Sigmoid colon (tissue), 7 donors: ENCODE data around the gene PRR12. TPM values are rescaled to one million over a fixed set of nuclear protein-coding genes. Genes with fewer than 3 reads are reported as not detected.

ENCODE experiments used
- DNase-seq: peaks from one replicate; pipeline ENCODE4 v3.0.0-alpha.2; 2019
- H3K27ac ChIP-seq, 4 donors: fragments of 200-600 bp; sonication (generic); one replicate each; pipeline ENCODE4 v1.5.1; 2016 to 2019; ENCODE audit warnings: mild to moderate bottlenecking in 1 of 4
- H3K27me3 ChIP-seq, 3 donors: fragments of 200-600 bp; sonication (generic); one replicate each; pipeline ENCODE4 v1.5.1; 2019; ENCODE audit warnings: mild to moderate bottlenecking in 1 of 3
- H3K36me3 ChIP-seq, 4 donors: fragments of 200-600 bp; sonication (generic); one replicate each; pipeline ENCODE4 v1.5.1; 2016 to 2019
- H3K4me1 ChIP-seq, 4 donors: fragments of 200-600 bp; sonication (generic); one replicate each; pipeline ENCODE4 v1.5.1; 2017 to 2019
- H3K4me3 ChIP-seq, 4 donors: fragments of 200-600 bp; sonication (generic); one replicate each; pipeline ENCODE4 v1.5.1; 2017 to 2019; ENCODE audit warnings: mild to moderate bottlenecking in 2 of 4, moderate library complexity in 1 of 4
- H3K9me3 ChIP-seq, 4 donors: fragments of 200-600 bp in 3 of 4; sonication (generic) in 3 of 4; one replicate each; pipeline versions ENCODE4 v1.5.1 to v1.6.1; 2013 to 2019
- EP300 ChIP-seq, 4 donors: sonication (generic); formaldehyde crosslinking; IDR thresholded peaks; one replicate each; pipeline ENCODE4 v1.6.1; 2017; ENCODE audit warnings: antibody characterized with exemption in 4 of 4
- POLR2A ChIP-seq, 2 donors: fragments of 450-650 bp; IDR thresholded peaks; one replicate each; pipeline ENCODE4 v1.6.1; 2016; ENCODE audit warnings: antibody characterized with exemption in 2 of 2, mild to moderate bottlenecking in 2 of 2, moderate library complexity in 2 of 2
- POLR2AphosphoS5 ChIP-seq, 4 donors: sonication (generic); formaldehyde crosslinking; IDR thresholded peaks; one replicate each; pipeline ENCODE4 v1.6.1; 2017; ENCODE audit warnings: antibody characterized with exemption in 4 of 4
- WGBS, 2 donors: extraction: QIAGEN DNeasy Blood & Tissue Kit; methylation state at CpG; one replicate each; pipeline ENCODE4 v1.1.7; 2013; 5-methylcytosine and 5-hydroxymethylcytosine counted together
- intact Hi-C: fragments of 100-400 bp; cut with DNase I; formaldehyde crosslinking; loops from one replicate; pipeline ENCODE4 v1.15.1; 2023
- polyA plus RNA-seq, 3 donors: library from polyadenylated mRNA; stranded (reverse); fragments of 200-250 nt; gene quantifications; one replicate each; pipeline ENCODE4 v1.2.3, GENCODE V29; 2013
- total RNA-seq, 4 donors: library from RNA; depleted of rRNA; stranded (reverse); fragments of >200 nt; gene quantifications; one replicate each; pipeline ENCODE4 v1.1.0, GENCODE V29; 2016
- TF ChIP-seq, protein P1 (sequence below), 4 experiments: fragments of 450-650 bp in 3 of 4; fragments of 200-600 bp in 1 of 4; IDR thresholded peaks; one replicate each; pipeline ENCODE4 v1.5.1; 2016 to 2019; ENCODE audit warnings: antibody characterized with exemption in 4 of 4, mild to moderate bottlenecking in 3 of 4, moderate library complexity in 2 of 4
- donor health status: healthy with polysubstance abuse.
- donor health status: Bipolar disorder and iron deficiency.
- donor health status: healthy.

Gene PRR12
- total and polyA plus RNA-seq, 7 donors: 3.0 to 20.4 (median 5.7) TPM

DNA sequence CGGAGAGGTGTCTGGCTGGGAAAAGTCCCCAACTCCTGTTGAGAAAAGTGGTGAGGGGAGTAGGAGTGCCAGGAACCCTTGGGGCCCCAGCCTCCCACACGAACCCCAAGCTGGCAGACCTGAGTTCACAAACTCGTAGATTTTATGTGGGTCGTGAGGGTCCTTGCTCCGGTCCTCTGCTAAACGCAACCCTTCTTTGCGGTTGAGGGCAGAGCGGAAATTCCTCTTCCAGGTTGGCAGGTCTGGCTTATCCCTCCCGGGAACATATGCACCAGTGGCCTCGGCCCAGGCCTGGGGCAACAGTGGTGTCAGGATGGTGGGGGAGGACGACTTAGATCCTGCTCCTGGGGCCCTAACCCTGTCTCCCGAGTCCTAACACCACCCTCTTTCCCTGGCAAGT is 72.2 kb downstream of the PRR12 start:
- H3K36me3 ChIP-seq: peaks cover 21 to 49% (median 35%) of the 10 kb centered on the region in 4 donors
- H3K27ac ChIP-seq: peak overlapping the region in 1 of 4 donors; percentile 90
- H3K9me3 ChIP-seq: no peaks in the 10 kb centered on the region
- H3K27me3 ChIP-seq: no peaks in the 10 kb centered on the region
- peaks cover 0 to 33% (median 22%) of the 10 kb centered on the region in 4 donors for H3K4me1 ChIP-seq
- no peak overlapping the region for H3K4me3 ChIP-seq
- no peak for DNase-seq
- intact Hi-C loops: no loop called here
- TF ChIP-seq EP300 (IDR thresholded peaks at IDR 0.05): no peak
- TF ChIP-seq, protein P1, sequence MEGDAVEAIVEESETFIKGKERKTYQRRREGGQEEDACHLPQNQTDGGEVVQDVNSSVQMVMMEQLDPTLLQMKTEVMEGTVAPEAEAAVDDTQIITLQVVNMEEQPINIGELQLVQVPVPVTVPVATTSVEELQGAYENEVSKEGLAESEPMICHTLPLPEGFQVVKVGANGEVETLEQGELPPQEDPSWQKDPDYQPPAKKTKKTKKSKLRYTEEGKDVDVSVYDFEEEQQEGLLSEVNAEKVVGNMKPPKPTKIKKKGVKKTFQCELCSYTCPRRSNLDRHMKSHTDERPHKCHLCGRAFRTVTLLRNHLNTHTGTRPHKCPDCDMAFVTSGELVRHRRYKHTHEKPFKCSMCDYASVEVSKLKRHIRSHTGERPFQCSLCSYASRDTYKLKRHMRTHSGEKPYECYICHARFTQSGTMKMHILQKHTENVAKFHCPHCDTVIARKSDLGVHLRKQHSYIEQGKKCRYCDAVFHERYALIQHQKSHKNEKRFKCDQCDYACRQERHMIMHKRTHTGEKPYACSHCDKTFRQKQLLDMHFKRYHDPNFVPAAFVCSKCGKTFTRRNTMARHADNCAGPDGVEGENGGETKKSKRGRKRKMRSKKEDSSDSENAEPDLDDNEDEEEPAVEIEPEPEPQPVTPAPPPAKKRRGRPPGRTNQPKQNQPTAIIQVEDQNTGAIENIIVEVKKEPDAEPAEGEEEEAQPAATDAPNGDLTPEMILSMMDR (IDR thresholded peaks at IDR 0.05): no peak
- WGBS, 2 donors: 92% methylated on average over 12 of the region's 12 CpGs

DNA sequence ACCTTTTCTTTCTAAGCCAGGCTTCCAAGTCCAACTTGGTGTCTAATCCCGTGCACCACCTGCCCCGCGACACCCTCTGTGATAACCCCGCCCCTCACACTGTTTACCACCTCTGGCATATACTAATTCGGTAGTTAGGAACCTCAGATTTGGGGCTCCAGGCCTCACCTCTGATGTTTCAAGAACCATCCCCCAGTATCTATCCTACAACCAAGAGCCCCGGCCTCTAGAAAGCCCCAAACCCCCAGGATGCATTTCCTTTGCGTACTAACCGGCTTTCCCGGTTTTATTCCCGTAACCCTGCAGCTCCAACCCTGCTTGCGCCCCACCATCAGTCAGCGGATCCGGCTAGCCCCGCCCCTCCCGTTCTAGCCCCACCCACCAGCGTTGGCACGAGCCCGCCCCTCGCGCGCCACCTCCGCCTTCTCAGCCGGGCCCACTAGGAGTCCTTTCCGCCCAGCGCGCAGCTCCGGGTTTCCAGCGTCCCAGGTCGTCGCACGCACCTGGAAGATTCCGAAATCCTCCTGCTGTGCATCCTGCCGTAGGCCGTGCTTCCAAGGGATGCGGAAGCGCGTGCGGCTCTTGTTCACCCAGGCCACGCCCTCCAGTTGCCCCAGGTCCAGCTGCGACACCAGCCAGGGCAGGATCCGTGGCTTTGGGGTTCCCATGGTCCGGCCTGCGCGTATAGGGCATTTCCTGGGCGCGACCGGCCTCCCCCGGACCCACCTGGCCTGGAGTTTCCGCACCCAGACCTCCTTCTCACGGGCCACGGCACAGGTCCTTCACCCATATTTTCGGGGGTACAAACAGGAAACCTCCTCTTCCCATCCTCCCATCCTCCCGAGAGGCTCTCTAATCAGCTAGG is 73.4 kb downstream of the PRR12 start:
- intact Hi-C loops: loop anchor here (2.0 kb wide), 1 partner anchor 22 kb away; the partner anchor contains the start of gene SCAF1
- no peaks in the 10 kb centered on the region for H3K27me3 ChIP-seq
- 0 to 1% methylated on average over 53 of the region's 53 CpGs for WGBS, 2 donors
- peak; percentile 25 to 52 for TF ChIP-seq POLR2A (IDR thresholded peaks at IDR 0.05)
- TF ChIP-seq EP300 (IDR thresholded peaks at IDR 0.05): no peak
- TF ChIP-seq POLR2AphosphoS5 (IDR thresholded peaks at IDR 0.05): peak; percentile 88 to 91 (median 90)
- TF ChIP-seq, protein P1 (IDR thresholded peaks at IDR 0.05): peak; percentile 23 to 56 (median 27)
- H3K4me1 ChIP-seq: peaks cover 0 to 33% (median 22%) of the 10 kb centered on the region in 4 donors
- DNase-seq: peak; percentile 94
- peak overlapping the region; percentile 62 to 75 (median 66) for H3K4me3 ChIP-seq
- H3K36me3 ChIP-seq: peaks cover 10 to 37% (median 23%) of the 10 kb centered on the region in 4 donors
- H3K9me3 ChIP-seq: no peaks in the 10 kb centered on the region
- peak overlapping the region; percentile 87 to 95 (median 92) for H3K27ac ChIP-seq

DNA sequence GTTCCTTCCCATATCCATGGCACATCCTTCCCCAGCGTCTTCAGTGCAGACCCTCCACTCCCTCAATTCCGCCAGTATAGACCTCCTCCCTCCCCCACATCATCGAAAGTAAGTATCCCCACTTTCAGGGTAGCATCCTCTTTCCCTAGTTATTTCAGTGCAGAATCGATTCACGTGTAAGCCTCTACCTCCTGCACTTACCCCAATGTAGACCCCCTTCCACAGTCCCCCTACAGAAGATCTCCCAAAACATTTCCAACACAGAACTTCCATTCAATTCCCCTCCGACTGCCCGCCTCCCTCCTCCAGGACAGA is 74.0 kb downstream of the PRR12 start:
- no peak for DNase-seq
- Histone ChIP-seq H3K9me3 (no peaks in the 10 kb centered on the region), H3K4me3 (peak overlapping the region; percentile 62 to 75 (median 66)), H3K27ac (peak overlapping the region; percentile 87 to 95 (median 92)), H3K36me3 (peaks cover 10 to 34% (median 21%) of the 10 kb centered on the region in 4 donors), H3K27me3 (no peaks in the 10 kb centered on the region), H3K4me1 (peaks cover 0 to 33% (median 22%) of the 10 kb centered on the region in 4 donors)
- WGBS, 2 donors: 0 to 1% methylated on average over 7 of the region's 7 CpGs
- no peak for TF ChIP-seq POLR2AphosphoS5 (IDR thresholded peaks at IDR 0.05)
- no peak for TF ChIP-seq POLR2A (IDR thresholded peaks at IDR 0.05)
- TF ChIP-seq, protein P1 (IDR thresholded peaks at IDR 0.05): no peak
- no peak for TF ChIP-seq EP300 (IDR thresholded peaks at IDR 0.05)
- intact Hi-C loops: loop anchor here (2.0 kb wide), 1 partner anchor 22 kb away; the partner anchor contains the start of gene SCAF1

DNA sequence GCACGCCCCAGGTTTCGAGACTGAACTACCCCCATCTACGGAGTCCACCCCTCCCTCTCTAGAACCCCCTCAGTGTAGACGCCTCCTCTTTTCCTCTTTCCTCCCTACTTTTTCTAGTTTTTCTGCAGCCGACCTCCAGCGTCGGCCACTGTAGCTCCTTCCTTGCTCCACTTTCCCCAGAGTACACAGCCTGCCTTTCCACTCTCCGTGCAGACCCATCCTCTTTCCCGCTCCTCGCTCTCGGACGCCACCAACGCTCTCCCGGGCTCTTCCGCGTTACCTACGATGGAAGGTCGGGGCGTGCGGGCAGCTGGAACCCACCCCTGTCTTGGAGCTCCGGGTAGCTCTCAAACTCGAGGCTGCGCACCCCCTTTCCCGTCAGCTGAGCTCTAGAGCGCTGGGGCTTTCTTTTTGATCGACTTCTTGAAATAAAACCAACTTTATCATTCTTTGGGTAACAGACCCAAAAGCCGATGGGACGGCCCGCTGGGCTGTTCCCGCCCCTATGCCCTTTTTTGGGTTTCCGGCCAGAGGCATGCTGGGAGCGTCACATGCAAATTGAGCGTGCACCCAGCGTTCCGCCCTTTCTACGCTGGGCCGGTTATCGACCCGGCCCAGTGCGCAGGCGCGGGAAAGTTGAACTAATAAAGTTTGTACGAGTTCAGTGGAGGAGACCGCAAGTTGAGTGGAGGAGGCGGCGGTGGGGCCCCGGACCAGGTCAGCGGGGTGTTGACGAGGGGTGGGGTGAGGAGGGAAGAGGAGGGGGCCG is 74.6 kb downstream of the PRR12 start, which contains the start of the genes BCL2L12 and IRF3:
Gene BCL2L12 (plus strand): TSS at position 583 of the 769 bp plus-strand sequence. CDS start 760 bp downstream, outside the sequence.
Gene IRF3 (minus strand): TSS at position 507 of the 769 bp plus-strand sequence. CDS start 1,019 bp downstream, outside the sequence.
- TF ChIP-seq POLR2AphosphoS5 (IDR thresholded peaks at IDR 0.05) (peak; percentile 86 to 91 (median 90)), POLR2A (IDR thresholded peaks at IDR 0.05) (peak; percentile 67 to 70), EP300 (IDR thresholded peaks at IDR 0.05) (peak in 1 of 4 donors; percentile 63)
- TF ChIP-seq, protein P1 (IDR thresholded peaks at IDR 0.05): no peak
- peaks cover 0 to 33% (median 22%) of the 10 kb centered on the region in 4 donors for H3K4me1 ChIP-seq
- 0% methylated on average over 50 of the region's 50 CpGs for WGBS, 2 donors
- peak within 1 kb of the TSS; percentile 87 to 95 (median 92) for H3K27ac ChIP-seq
- H3K9me3 ChIP-seq: no peaks in the 10 kb centered on the region
- peaks cover 10 to 34% (median 19%) of the 10 kb centered on the region in 4 donors for H3K36me3 ChIP-seq
- peak; percentile 99 for DNase-seq
- H3K27me3 ChIP-seq: no peaks in the 10 kb centered on the region
- intact Hi-C loops: loop anchor here (2.0 kb wide), 1 partner anchor 23 kb away; the partner anchor contains the start of gene SCAF1
- H3K4me3 ChIP-seq: peak within 1 kb of the TSS; percentile 62 to 75 (median 66)
